A549 (cell line): ENCODE data around the gene MMD.
"Not testable (repeated sequence)": the region's sequence is repeated elsewhere in the genome, so short reads cannot be mapped to it uniquely, and the experiment has no call there.

Experiments used
- CBX8 ChIP-seq: fragments of 200-600 bp; sonication (generic); IDR thresholded peaks from 2 replicates; pipeline ENCODE4 v1.6.1; 2016
- CEBPB ChIP-seq, 2 experiments: fragments of >200 bp in 1 of 2; sonication (Bioruptor Twin) in 1 of 2; formaldehyde crosslinking in 1 of 2; IDR thresholded peaks; 2 replicates each; pipeline ENCODE4 v1.6.1; 2012 to 2016
- CTCF ChIP-seq: fragments of >200 bp; sonication (Bioruptor Twin); formaldehyde crosslinking; IDR thresholded peaks from 3 replicates; pipeline ENCODE4 v1.5.1; 2016
- PHF8 ChIP-seq: fragments of 200-600 bp; sonication (generic); IDR thresholded peaks from 2 replicates; pipeline ENCODE4 v1.6.1; 2016; ENCODE audit warnings: low read depth, mild to moderate bottlenecking, antibody characterized with exemption, moderate library complexity, borderline replicate concordance
- USF2 ChIP-seq: fragments of 450-650 bp; IDR thresholded peaks from 2 replicates; pipeline ENCODE4 v1.6.1; 2014; ENCODE audit warnings: antibody characterized with exemption

GRCh38 chr17:55431914-55432313 is 10.3 kb upstream of the MMD start:
- TF ChIP-seq CTCF; CEBPB (IDR thresholded peaks at IDR 0.05); CBX8; USF2; PHF8: not testable (repeated sequence)
